Measurements from ENCODE around the gene PIN1.
A peak's percentile ranks its signal among the peaks of the same experiment; 100 is the strongest.
"Not testable (repeated sequence)": the region's sequence is repeated elsewhere in the genome, so short reads cannot be mapped to it uniquely, and the experiment has no call there.

PIN1 gene

DNA sequence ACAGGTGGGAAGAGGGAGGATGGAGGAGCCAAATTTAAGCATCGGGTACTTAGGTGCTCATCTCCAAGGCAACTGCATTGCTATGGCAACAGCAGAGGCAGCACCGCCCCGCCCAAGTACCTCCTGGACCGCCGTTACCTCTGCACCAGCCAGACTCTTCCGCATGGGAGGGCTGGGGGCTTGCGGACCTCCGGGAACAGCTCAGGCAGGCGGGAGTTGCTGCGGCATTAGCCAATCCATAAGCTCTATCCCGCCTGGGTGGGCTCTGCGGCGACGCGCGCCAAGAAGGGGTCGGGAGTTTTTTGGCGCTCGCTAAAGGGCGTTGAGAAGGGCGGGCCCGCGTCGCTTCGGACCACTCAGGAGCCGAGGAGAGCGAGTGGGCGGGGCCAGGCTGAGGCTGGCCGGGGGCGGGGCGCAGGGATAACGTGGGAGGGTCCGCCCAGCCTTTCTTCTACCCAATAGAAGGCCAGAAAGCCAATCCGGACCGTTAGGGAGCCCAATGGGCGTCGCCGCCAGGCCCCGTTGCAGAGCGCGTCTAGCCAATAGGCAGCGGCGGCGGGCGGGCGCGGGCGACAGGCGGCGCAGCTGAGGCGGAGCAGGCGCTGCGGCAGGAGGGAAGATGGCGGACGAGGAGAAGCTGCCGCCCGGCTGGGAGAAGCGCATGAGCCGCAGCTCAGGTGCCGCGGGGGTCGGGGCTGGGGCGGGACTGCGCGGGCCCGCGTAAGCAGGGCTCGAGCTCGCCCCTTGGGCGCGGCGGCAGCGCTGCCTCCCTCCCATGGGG is at the start of gene PIN1:
TSS of gene PIN1 (plus strand) at position 593 of the 781 bp plus-strand sequence. CDS start at position 620, 27 bp downstream.
- Histone ChIP-seq H3K27ac (ENCODE audit: low read depth, low read length) (peak within 1 kb of the TSS; percentile 35), H3K4me1 (ENCODE audit: control insufficient read depth, insufficient read depth, low read length) (no peaks in the 10 kb centered on the region), H3K9ac (ENCODE audit: low read depth, low read length) (peak within 1 kb of the TSS; percentile 41)

DNA sequence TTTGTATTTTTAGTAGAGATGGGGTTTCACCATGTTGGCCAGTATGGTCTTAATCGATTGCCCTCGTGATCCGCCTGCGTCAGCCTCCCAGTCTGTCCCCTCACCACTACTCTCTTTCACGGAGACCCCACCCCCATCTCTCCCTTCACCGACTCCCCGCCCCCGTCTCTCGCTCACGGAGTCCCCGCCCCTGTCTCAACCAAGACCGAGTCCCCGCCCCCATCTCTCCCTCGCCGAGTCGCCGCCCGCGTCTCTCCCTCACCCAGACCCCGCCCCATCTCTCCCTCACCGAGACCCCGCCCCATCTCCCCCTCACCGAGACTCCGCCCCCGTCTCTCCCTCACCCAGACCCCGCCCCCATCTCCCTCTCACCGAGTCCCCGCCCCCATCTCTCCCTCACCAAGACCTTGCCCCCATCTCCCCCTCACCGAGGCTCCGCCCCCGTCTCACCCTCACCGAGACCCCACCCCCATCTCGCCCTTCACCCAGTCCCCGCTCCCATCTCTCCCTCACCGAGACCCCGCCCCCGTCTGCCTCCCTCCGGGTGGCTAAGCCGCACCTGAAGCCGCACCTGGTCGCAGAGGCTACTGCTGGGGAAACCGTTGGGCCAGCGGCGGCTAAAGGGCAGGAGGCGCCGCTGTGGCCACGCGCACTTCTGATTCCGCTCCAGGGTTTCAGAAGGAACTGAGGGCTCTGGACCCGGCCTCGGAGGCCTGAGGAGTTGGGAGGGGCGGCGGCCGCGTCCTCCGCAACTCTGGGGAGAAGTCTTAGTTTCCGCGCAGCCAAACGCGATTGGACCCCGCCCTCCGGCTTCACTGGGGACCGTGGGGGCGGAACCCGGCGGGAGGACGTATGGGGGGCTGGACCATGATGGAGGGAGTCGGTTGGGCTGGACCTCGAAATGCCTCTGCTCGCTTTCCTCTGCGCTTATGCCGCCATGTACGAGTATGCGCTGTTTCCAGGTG is 49.5 kb upstream of the PIN1 start:
- no peaks in the 10 kb centered on the region for H3K9me3 ChIP-seq (ENCODE audit: control insufficient read depth, insufficient read depth, low read length)
- H3K27ac ChIP-seq (ENCODE audit: low read depth, low read length) = peak overlapping the region; percentile 99
- peaks cover 11% of the 10 kb centered on the region for H3K4me1 ChIP-seq (ENCODE audit: control insufficient read depth, insufficient read depth, low read length)
- no peaks in the 10 kb centered on the region for H3K36me3 ChIP-seq (ENCODE audit: control insufficient read depth, insufficient read depth, low read length)
- no peaks in the 10 kb centered on the region for H3K27me3 ChIP-seq (ENCODE audit: control insufficient read depth, insufficient read depth, low read length)
- peak overlapping the region; percentile 83 for H3K9ac ChIP-seq (ENCODE audit: low read depth, low read length)
- peak overlapping the region; percentile 86 for H3K4me3 ChIP-seq (ENCODE audit: low read depth, low read length)

More for the DNA sequence above, at the start of gene PIN1:
- H3K36me3 ChIP-seq (ENCODE audit: control insufficient read depth, insufficient read depth, low read length) = peaks cover 28% of the 10 kb centered on the region
- no peaks in the 10 kb centered on the region for H3K27me3 ChIP-seq (ENCODE audit: control insufficient read depth, insufficient read depth, low read length)
- no peaks in the 10 kb centered on the region for H3K9me3 ChIP-seq (ENCODE audit: control insufficient read depth, insufficient read depth, low read length)
- peak within 1 kb of the TSS; percentile 80 for H3K4me3 ChIP-seq (ENCODE audit: low read depth, low read length)

DNA sequence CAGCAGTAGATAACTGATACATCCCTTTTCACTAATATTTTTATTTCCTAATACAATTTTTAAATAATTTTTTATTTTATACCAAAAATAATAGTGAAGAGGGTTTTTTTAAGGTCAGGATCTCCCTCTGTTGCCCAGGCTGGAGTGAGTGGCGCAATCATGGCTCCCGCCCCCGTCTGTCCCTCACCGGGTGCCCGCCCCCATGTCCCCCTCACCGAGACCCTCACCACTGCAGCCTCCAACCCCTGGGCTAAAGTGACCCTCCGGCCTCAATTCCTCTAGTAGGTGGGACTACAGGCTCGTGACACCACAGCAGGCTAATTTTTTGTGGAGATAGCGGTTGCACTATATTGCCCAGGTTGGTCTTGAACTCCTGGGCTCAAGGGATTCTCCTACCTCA is 48.8 kb upstream of the PIN1 start:
- Histone ChIP-seq H3K36me3 (ENCODE audit: control insufficient read depth, insufficient read depth, low read length) (no peaks in the 10 kb centered on the region), H3K4me1 (ENCODE audit: control insufficient read depth, insufficient read depth, low read length) (peaks cover 11% of the 10 kb centered on the region), H3K27me3 (ENCODE audit: control insufficient read depth, insufficient read depth, low read length) (no peaks in the 10 kb centered on the region), H3K4me3 (ENCODE audit: low read depth, low read length) (peak overlapping the region; percentile 86), H3K9me3 (ENCODE audit: control insufficient read depth, insufficient read depth, low read length) (no peaks in the 10 kb centered on the region), H3K9ac (ENCODE audit: low read depth, low read length) (peak overlapping the region; percentile 83; the same call in 1 of the 2 replicates), H3K27ac (ENCODE audit: low read depth, low read length) (peak overlapping the region; percentile 99)

DNA sequence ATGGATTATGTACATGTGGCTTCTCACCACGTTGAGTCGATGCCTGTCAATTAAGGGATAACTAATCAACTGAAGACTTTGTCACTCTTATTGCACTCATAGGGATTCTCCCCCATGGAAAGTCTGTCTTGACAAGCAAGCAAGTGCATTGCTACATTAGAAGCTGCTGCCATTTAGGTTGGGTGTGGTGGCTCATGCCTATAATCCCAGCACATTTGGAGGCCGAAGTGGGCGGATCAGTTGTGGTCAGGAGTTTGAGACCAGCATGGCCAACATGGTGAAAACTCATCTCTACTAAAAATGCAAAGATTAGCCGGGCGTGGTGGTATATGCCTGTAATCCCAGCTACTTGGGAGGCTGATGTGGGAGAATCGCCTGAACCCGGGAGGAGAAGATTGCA is 48.3 kb upstream of the PIN1 start:
- Histone ChIP-seq H3K4me3 (ENCODE audit: low read depth, low read length) (no peak overlapping the region), H3K36me3 (ENCODE audit: control insufficient read depth, insufficient read depth, low read length) (no peaks in the 10 kb centered on the region), H3K27me3 (ENCODE audit: control insufficient read depth, insufficient read depth, low read length) (no peaks in the 10 kb centered on the region), H3K9me3 (ENCODE audit: control insufficient read depth, insufficient read depth, low read length) (no peaks in the 10 kb centered on the region), H3K9ac (ENCODE audit: low read depth, low read length) (no peak overlapping the region), H3K27ac (ENCODE audit: low read depth, low read length) (no peak overlapping the region), H3K4me1 (ENCODE audit: control insufficient read depth, insufficient read depth, low read length) (peaks cover 11% of the 10 kb centered on the region)

DNA sequence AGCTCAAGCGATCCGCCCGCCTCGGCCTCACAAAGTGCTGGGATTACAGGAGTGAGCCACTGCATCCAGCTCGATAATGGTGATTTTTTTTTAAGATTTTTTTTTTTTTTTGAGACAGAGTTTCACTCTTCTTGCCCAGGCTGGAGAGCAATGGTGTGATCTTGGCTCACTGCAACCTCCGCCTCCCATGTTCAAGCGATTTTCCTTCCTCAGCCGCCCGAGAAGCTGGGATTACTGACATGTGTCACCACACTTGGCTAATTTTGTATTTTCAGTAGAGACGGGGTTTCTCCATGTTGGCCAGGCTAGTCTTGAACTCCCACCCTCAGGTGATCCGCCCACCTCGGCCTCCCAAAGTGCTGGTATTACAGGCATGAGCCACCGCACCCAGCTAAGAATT is 46.5 kb upstream of the PIN1 start:
- not testable (repeated sequence) for H3K27ac ChIP-seq (ENCODE audit: low read depth, low read length); H3K36me3 ChIP-seq (ENCODE audit: control insufficient read depth, insufficient read depth, low read length); H3K27me3 ChIP-seq (ENCODE audit: control insufficient read depth, insufficient read depth, low read length); H3K9me3 ChIP-seq (ENCODE audit: control insufficient read depth, insufficient read depth, low read length); H3K4me3 ChIP-seq (ENCODE audit: low read depth, low read length); H3K9ac ChIP-seq (ENCODE audit: low read depth, low read length)
- peaks cover 11% of the 10 kb centered on the region for H3K4me1 ChIP-seq (ENCODE audit: control insufficient read depth, insufficient read depth, low read length)

DNA sequence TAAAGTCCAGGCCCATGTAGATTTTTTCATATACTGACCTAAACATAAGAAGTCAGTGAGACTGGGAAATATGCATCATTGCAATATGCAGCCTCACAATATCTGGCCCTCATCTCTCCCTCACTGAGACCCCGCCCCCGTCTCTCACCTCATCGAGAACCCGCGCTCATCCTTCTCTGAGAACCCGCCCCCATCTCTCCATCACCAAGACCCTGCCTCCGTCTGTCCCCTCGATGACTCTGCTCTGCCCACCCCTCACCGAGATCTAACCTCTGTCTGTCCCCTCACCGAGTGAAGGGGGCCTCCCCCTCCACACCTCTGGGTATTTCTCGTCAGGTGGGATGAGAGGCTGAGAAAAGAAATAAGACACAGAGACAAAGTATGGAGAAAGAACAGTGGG is 46.1 kb upstream of the PIN1 start:
- H3K9me3 ChIP-seq (ENCODE audit: control insufficient read depth, insufficient read depth, low read length) = no peaks in the 10 kb centered on the region
- H3K9ac ChIP-seq (ENCODE audit: low read depth, low read length) = no peak overlapping the region
- no peaks in the 10 kb centered on the region for H3K27me3 ChIP-seq (ENCODE audit: control insufficient read depth, insufficient read depth, low read length)
- peaks cover 11% of the 10 kb centered on the region for H3K4me1 ChIP-seq (ENCODE audit: control insufficient read depth, insufficient read depth, low read length)
- peak overlapping the region; percentile 49 for H3K27ac ChIP-seq (ENCODE audit: low read depth, low read length)
- no peak overlapping the region for H3K4me3 ChIP-seq (ENCODE audit: low read depth, low read length)
- no peaks in the 10 kb centered on the region for H3K36me3 ChIP-seq (ENCODE audit: control insufficient read depth, insufficient read depth, low read length)

DNA sequence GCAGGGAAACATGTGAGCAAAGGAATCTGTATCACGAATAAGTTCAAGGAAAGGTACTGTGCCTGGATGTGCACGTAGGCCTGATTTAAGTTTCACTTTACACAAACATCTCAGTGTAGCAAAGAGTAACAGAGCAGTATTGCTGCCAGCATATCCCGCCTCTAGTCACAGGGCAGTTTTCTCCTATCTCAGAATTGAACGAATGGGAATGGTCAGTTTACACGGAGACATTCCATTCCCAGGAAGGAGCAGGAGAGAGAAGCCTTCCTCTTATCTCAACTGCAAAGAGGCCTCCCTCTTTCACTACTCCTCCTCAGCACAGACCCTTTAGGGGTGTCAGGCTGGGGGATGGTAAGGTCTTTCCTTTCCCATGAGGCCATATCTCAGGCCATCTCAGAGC is 45.5 kb upstream of the PIN1 start:
- H3K9ac ChIP-seq (ENCODE audit: low read depth, low read length) = not testable (repeated sequence)

DNA sequence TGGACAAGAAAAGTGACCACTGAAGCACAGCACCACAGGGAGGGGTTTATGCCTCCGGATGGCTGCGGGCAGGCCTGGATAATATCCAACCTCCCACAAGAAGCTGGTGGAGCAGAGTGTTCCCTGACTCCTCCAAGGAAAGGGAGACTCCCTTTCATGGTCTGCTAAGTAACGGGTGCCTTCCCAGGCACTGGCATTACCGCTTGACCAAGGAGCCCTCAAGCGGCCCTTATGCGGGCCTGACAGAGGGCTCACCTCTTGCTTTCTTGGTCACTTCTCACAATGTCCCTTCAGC is 44.1 kb upstream of the PIN1 start:
- H3K4me1 ChIP-seq (ENCODE audit: control insufficient read depth, insufficient read depth, low read length); H3K9ac ChIP-seq (ENCODE audit: low read depth, low read length); H3K27me3 ChIP-seq (ENCODE audit: control insufficient read depth, insufficient read depth, low read length); H3K9me3 ChIP-seq (ENCODE audit: control insufficient read depth, insufficient read depth, low read length); H3K27ac ChIP-seq (ENCODE audit: low read depth, low read length); H3K36me3 ChIP-seq (ENCODE audit: control insufficient read depth, insufficient read depth, low read length): not testable (repeated sequence)
- H3K4me3 ChIP-seq (ENCODE audit: low read depth, low read length) = peak overlapping the region; percentile 42

More for the DNA sequence above, 45.5 kb upstream of the PIN1 start:
- peak overlapping the region; percentile 49 for H3K27ac ChIP-seq (ENCODE audit: low read depth, low read length)
- H3K4me3 ChIP-seq (ENCODE audit: low read depth, low read length); H3K9me3 ChIP-seq (ENCODE audit: control insufficient read depth, insufficient read depth, low read length); H3K27me3 ChIP-seq (ENCODE audit: control insufficient read depth, insufficient read depth, low read length); H3K36me3 ChIP-seq (ENCODE audit: control insufficient read depth, insufficient read depth, low read length); H3K4me1 ChIP-seq (ENCODE audit: control insufficient read depth, insufficient read depth, low read length): not testable (repeated sequence)

DNA sequence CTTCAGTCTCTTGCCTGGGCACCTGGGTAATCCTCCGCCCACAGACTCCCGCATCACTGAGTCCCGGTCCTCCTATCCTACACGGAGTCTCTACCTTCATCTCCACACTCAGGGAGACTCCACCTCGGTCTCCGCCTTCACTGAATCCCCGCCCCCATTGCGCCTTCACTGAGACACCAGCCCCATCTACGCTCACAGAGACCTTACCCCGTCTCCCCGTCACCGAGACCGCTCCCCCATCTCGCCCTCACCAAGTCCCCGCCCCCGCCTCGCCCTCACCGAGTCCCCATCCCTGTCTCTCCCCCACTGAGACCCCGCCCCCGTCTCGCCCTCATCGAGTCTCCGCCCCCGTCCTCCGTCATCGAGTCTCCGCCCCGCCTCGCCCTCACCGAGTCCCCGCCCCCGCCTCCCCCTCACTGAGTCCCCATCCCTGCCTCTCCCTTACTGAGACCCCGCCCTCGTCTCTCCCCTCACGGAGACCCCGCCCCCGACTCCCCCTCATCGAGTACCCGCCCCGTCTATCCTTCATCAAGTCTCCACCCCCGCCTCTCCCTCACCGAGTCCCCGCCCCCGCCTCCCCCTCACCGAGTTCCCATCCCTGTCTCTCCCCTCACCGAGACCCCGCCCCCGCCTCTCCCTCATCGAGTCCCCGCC is 43.4 kb upstream of the PIN1 start:
- H3K4me1 ChIP-seq (ENCODE audit: control insufficient read depth, insufficient read depth, low read length) = peaks cover 5% of the 10 kb centered on the region; the same call in 1 of the 2 replicates
- no peaks in the 10 kb centered on the region for H3K27me3 ChIP-seq (ENCODE audit: control insufficient read depth, insufficient read depth, low read length)
- H3K4me3 ChIP-seq (ENCODE audit: low read depth, low read length) = peak overlapping the region; percentile 71
- peak overlapping the region; percentile 64 for H3K27ac ChIP-seq (ENCODE audit: low read depth, low read length)
- no peak overlapping the region for H3K9ac ChIP-seq (ENCODE audit: low read depth, low read length)
- no peaks in the 10 kb centered on the region for H3K9me3 ChIP-seq (ENCODE audit: control insufficient read depth, insufficient read depth, low read length)
- no peaks in the 10 kb centered on the region for H3K36me3 ChIP-seq (ENCODE audit: control insufficient read depth, insufficient read depth, low read length)

DNA sequence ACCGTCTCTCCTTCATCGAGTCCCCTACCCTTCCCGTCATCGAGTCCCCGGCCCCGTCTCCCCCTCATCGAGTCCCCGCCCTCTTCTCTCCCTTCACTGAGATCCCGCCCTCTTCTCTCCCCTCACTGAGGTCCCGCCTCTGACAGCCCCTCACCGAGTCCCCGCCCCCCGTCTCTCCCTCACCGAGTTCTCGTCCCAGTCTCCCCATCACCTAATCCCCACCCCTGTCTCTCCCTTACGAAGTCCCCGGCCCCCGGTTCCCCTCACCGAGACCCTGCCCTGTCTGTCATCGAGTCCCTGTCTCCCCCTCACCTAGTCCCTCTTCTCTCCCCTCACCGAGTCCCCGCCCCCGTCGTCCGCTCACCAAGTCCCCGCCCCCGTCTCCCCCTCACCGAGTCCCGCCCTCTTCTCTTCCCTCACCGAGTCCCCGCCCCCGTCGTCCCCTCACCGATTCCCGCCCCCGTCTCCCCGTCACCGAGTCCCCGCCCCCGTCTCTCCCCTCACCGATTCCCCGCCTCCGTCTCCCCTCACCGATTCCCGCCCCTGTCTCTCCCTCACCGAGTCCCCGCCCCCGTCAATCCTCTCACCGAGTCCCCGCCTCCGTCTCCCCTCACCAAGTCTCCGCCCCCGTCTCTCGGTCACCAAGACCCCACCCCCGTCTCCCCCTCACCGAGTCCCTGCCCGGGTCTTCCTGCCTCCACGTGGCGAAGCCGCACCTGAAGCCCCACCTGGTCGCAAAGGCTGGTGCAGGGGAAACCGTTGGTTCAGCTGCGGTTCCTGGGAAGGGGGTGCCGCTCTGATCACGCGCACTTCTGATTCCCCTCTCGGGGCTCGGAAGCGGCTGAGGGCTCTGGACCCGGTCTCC is 42.7 kb upstream of the PIN1 start:
- Histone ChIP-seq H3K36me3 (ENCODE audit: control insufficient read depth, insufficient read depth, low read length) (no peaks in the 10 kb centered on the region), H3K4me1 (ENCODE audit: control insufficient read depth, insufficient read depth, low read length) (peaks cover 5% of the 10 kb centered on the region; the same call in 1 of the 2 replicates), H3K27ac (ENCODE audit: low read depth, low read length) (peak overlapping the region; percentile 92), H3K9ac (ENCODE audit: low read depth, low read length) (peak overlapping the region; percentile 83), H3K9me3 (ENCODE audit: control insufficient read depth, insufficient read depth, low read length) (no peaks in the 10 kb centered on the region), H3K27me3 (ENCODE audit: control insufficient read depth, insufficient read depth, low read length) (no peaks in the 10 kb centered on the region), H3K4me3 (ENCODE audit: low read depth, low read length) (peak overlapping the region; percentile 80)
